Endothelial cell of umbilical vein (primary cell): ENCODE measurements around the gene SLC12A7.
"Not testable (repeated sequence)": the region's sequence is repeated elsewhere in the genome, so short reads cannot be mapped to it uniquely, and the experiment has no call there.

ENCODE experiments used
- EZH2 ChIP-seq: IDR thresholded peaks from 2 replicates; pipeline ENCODE4 v1.6.1; 2012; ENCODE audit warnings: borderline replicate concordance, low read depth, mild to moderate bottlenecking, moderate library complexity, low read length, inconsistent platforms; ENCODE audit not compliant: severe bottlenecking
- TF ChIP-seq, protein P1 (sequence below), 2 donors: IDR thresholded peaks; 1 replicate in 1 of 2; 2 replicates in 1 of 2; pipeline ENCODE4 v1.5.1; 2011; ENCODE audit warnings: low read length in 2 of 2, mild to moderate bottlenecking in 2 of 2, moderate library complexity in 2 of 2, control low read depth in 1 of 2, inconsistent platforms in 1 of 2, low read depth in 1 of 2; ENCODE audit not compliant: insufficient read depth in 1 of 2; ENCODE audit errors: extremely low read depth in 1 of 2

DNA sequence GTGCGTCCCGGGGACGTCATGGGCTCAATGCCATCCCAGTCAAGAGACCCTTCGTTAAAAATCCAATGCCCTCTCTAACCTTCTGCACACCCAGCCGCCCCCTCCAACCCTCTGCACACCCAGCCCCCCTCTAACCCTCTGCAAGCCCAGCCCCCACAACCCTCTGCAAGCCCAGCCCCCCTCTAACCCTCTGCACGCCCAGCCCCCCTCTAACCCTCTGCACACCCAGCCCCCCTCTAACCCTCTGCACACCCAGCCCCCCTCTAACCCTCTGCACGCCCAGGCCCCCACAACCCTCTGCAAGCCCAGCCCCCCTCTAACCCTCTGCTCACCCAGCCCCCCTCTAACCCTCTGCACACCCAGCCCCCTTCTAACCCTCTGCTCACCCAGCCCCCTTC is 13.9 kb downstream of the SLC12A7 start:
- TF ChIP-seq, protein P1, sequence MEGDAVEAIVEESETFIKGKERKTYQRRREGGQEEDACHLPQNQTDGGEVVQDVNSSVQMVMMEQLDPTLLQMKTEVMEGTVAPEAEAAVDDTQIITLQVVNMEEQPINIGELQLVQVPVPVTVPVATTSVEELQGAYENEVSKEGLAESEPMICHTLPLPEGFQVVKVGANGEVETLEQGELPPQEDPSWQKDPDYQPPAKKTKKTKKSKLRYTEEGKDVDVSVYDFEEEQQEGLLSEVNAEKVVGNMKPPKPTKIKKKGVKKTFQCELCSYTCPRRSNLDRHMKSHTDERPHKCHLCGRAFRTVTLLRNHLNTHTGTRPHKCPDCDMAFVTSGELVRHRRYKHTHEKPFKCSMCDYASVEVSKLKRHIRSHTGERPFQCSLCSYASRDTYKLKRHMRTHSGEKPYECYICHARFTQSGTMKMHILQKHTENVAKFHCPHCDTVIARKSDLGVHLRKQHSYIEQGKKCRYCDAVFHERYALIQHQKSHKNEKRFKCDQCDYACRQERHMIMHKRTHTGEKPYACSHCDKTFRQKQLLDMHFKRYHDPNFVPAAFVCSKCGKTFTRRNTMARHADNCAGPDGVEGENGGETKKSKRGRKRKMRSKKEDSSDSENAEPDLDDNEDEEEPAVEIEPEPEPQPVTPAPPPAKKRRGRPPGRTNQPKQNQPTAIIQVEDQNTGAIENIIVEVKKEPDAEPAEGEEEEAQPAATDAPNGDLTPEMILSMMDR (IDR thresholded peaks at IDR 0.05; ENCODE audit: extremely low read depth in 1 of 2, insufficient read depth in 1 of 2, low read depth in 1 of 2, low read length in 2 of 2) = not testable (repeated sequence)
- not testable (repeated sequence) for TF ChIP-seq EZH2
